ENCODE data around the gene TMPRSS3.

TMPRSS3 gene

DNA sequence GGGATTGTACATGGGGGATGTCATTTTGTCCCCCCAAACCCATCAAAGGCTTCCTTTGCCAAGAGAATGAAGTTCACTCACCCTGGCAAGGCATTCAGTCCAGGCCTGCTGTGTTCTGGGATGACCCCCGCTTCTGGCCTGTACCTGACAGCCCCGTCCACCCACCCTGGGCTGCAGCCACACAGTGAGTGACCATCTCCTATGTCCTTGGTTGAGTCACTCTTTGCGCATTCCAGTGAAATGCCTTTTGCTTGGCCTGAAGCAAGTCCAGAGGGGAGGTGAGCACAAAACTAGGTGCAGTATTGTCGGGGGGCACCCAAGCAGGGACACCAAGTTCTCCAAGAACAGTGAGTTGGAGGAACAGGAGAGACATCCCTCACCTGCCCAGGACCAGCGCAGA lies 10.2 kb downstream of the TMPRSS3 start:
- Histone ChIP-seq H3K9me3 (ENCODE audit: insufficient read depth, low read depth, low read length) (peaks cover 14% of the 10 kb centered on the region; the same call in 1 of the 2 replicates), H3K9me2 (replicated peaks; ENCODE audit: low read depth, low read length) (no peaks in the 10 kb centered on the region), H3K36me3 (ENCODE audit: insufficient read depth, low read length) (no peaks in the 10 kb centered on the region), H3K4me2 (ENCODE audit: low read depth, low read length, poor library complexity, severe bottlenecking) (no peak overlapping the region), H3K79me2 (ENCODE audit: insufficient read depth, low read length) (no peaks in the 10 kb centered on the region), H3K4me3 (ENCODE audit: low read length, poor library complexity, severe bottlenecking) (no peak overlapping the region), H3F3A (ENCODE audit: low read depth) (no peaks in the 10 kb centered on the region), H3K4me1 (ENCODE audit: insufficient read depth, low read length, poor library complexity, severe bottlenecking) (peaks cover 53% of the 10 kb centered on the region), H3K27me3 (ENCODE audit: insufficient read depth, low read length, poor library complexity, severe bottlenecking) (no peaks in the 10 kb centered on the region), H2AFZ (ENCODE audit: low read length) (no peak overlapping the region), H4K20me1 (ENCODE audit: insufficient read depth, low read length, poor library complexity, severe bottlenecking) (no peaks in the 10 kb centered on the region), H3K9ac (ENCODE audit: low read depth, low read length, poor library complexity, severe bottlenecking) (no peak overlapping the region)
- TF ChIP-seq EZH2phosphoT487 (IDR thresholded peaks at IDR 0.05; ENCODE audit: borderline replicate concordance): no peak
- TF ChIP-seq, protein P1, sequence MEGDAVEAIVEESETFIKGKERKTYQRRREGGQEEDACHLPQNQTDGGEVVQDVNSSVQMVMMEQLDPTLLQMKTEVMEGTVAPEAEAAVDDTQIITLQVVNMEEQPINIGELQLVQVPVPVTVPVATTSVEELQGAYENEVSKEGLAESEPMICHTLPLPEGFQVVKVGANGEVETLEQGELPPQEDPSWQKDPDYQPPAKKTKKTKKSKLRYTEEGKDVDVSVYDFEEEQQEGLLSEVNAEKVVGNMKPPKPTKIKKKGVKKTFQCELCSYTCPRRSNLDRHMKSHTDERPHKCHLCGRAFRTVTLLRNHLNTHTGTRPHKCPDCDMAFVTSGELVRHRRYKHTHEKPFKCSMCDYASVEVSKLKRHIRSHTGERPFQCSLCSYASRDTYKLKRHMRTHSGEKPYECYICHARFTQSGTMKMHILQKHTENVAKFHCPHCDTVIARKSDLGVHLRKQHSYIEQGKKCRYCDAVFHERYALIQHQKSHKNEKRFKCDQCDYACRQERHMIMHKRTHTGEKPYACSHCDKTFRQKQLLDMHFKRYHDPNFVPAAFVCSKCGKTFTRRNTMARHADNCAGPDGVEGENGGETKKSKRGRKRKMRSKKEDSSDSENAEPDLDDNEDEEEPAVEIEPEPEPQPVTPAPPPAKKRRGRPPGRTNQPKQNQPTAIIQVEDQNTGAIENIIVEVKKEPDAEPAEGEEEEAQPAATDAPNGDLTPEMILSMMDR (conservative IDR thresholded peaks at IDR 0.05; ENCODE audit: low read length): no peak

DNA sequence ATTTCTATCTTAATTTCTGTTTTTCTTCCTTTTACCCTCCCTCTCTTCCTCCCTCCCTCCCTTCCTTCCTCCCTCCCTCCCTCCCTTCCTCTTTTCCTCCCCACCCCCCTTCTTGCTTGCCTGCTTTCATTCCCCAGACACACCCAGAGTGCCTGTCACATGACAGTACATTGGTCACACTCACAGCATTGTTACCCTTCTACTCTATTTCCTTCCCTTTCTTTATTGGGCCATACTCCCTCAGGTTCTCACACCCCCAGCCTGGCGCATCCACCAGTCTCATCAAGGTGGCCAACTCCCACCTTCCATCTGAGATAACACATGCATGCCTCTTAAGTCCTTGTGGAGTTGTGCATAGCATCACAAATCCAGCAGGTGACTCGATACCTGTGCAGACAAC lies 10.9 kb downstream of the TMPRSS3 start:
- Histone ChIP-seq H3K4me3 (ENCODE audit: low read length, poor library complexity, severe bottlenecking) (no peak overlapping the region), H3K4me2 (ENCODE audit: low read depth, low read length, poor library complexity, severe bottlenecking) (no peak overlapping the region), H3K9me2 (replicated peaks; ENCODE audit: low read depth, low read length) (no peaks in the 10 kb centered on the region), H3K79me2 (ENCODE audit: insufficient read depth, low read length) (no peaks in the 10 kb centered on the region), H2AFZ (ENCODE audit: low read length) (no peak overlapping the region), H3K27me3 (ENCODE audit: insufficient read depth, low read length, poor library complexity, severe bottlenecking) (no peaks in the 10 kb centered on the region), H3F3A (ENCODE audit: low read depth) (no peaks in the 10 kb centered on the region), H3K9me3 (ENCODE audit: insufficient read depth, low read depth, low read length) (peaks cover 14% of the 10 kb centered on the region; the same call in 1 of the 2 replicates), H4K20me1 (ENCODE audit: insufficient read depth, low read length, poor library complexity, severe bottlenecking) (no peaks in the 10 kb centered on the region), H3K4me1 (ENCODE audit: insufficient read depth, low read length, poor library complexity, severe bottlenecking) (peaks cover 47% of the 10 kb centered on the region), H3K36me3 (ENCODE audit: insufficient read depth, low read length) (no peaks in the 10 kb centered on the region), H3K9ac (ENCODE audit: low read depth, low read length, poor library complexity, severe bottlenecking) (no peak overlapping the region)
- TF ChIP-seq, protein P1 (conservative IDR thresholded peaks at IDR 0.05; ENCODE audit: low read length): no peak
- no peak for TF ChIP-seq EZH2phosphoT487 (IDR thresholded peaks at IDR 0.05; ENCODE audit: borderline replicate concordance)

DNA sequence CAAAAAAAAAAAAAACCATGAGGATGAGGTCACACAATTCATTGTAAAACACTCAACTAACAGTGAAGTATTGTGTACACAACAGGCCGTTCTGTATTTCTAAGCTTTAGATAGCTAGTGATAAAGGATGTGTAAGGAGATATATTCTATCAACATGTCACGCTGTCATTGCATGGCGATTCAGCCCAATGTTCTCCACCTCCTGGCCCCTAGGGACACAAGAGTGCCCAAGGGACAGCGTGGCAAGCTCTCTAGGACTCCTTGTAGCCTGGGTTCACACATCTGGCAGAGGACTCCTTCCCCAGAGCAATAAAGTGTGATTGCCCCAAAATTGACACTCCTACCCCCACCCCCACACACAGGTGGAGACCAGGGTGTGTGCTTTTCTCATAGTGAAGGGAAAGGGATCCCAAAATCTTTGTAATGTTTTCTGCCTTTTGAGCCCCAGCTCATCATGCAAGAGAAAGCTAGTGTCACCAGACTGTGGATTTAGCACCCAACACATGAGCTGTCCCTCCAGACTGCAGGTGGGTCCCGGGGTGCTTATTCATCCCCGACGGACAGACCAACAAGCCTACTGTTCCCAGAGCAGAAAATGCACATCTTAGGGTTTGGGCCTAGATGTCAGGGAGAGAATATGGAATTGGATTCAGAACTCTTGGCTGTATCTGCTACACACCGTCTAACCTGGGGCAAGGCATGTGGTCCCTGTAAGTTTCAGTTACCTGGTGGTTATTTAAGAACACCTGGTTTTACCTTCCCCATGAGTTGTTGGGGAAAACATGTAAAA lies 11.5 kb downstream of the TMPRSS3 start:
- Histone ChIP-seq H3K4me1 (ENCODE audit: insufficient read depth, low read length, poor library complexity, severe bottlenecking) (peaks cover 46% of the 10 kb centered on the region), H2AFZ (ENCODE audit: low read length) (no peak overlapping the region), H3K79me2 (ENCODE audit: insufficient read depth, low read length) (no peaks in the 10 kb centered on the region), H4K20me1 (ENCODE audit: insufficient read depth, low read length, poor library complexity, severe bottlenecking) (no peaks in the 10 kb centered on the region), H3F3A (ENCODE audit: low read depth) (no peaks in the 10 kb centered on the region), H3K9me2 (replicated peaks; ENCODE audit: low read depth, low read length) (no peaks in the 10 kb centered on the region), H3K9me3 (ENCODE audit: insufficient read depth, low read depth, low read length) (peaks cover 14% of the 10 kb centered on the region; the same call in 1 of the 2 replicates), H3K27me3 (ENCODE audit: insufficient read depth, low read length, poor library complexity, severe bottlenecking) (no peaks in the 10 kb centered on the region), H3K36me3 (ENCODE audit: insufficient read depth, low read length) (no peaks in the 10 kb centered on the region), H3K4me3 (ENCODE audit: low read length, poor library complexity, severe bottlenecking) (no peak overlapping the region), H3K9ac (ENCODE audit: low read depth, low read length, poor library complexity, severe bottlenecking) (no peak overlapping the region), H3K4me2 (ENCODE audit: low read depth, low read length, poor library complexity, severe bottlenecking) (no peak overlapping the region)
- TF ChIP-seq, protein P1 (conservative IDR thresholded peaks at IDR 0.05; ENCODE audit: low read length): 0 out of 2 replicates have a peak, but pooled peaks have one; percentile 10
- TF ChIP-seq EZH2phosphoT487 (IDR thresholded peaks at IDR 0.05; ENCODE audit: borderline replicate concordance): no peak
